GM15510 (cell line): Measurements from ENCODE around the gene CALR.

Experiments used
- POLR2A ChIP-seq: IDR thresholded peaks from 3 replicates; pipeline ENCODE4 v1.6.1; 2011; ENCODE audit warnings: borderline replicate concordance; ENCODE audit not compliant: insufficient read length; ENCODE audit errors: extremely low read depth

CALR gene

DNA sequence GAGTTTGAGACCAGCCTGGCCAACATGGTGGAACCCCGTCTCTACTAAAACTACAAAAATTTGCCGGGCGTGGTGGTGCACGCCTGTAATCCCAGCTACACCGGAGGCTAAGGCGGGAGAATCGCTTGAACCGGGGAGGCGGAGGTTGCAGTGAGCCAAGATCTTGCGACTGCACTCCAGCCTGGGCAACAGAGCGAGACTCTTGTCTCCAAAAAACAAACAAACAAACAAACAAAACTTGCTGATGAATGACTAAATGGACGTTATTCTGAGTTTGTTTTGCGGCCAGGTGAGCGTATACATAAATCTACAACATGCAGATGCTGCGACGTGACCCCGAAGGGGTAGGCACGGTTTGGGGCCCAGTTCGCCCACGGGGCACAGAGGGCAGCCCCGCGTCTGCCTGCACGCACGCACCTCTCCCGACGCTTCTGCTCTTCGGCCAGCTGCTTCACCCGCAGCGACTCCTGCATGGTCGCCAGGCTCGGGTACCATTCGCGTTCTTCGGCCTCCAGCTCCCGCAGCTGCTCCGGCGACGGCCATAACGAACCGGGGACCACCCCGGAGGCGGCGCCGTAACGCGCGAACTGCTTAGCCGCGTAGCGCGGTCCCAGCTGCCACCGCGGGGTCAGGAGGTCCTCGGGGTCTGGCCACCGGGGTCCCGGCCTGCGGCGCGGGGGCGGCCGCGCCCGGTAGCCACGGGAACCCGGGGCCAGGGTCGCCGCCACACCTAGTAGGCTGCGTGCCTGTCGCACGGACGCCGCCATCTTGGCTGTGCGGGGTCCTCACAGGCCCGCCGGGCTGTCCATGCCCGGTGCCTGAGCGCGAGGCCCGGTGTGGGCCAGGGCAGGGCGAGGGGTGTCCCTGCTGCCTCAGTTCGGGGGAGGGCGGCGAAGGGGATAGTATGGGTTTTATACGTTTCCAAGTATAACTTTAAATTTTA lies 18.3 kb downstream of the CALR start, which contains the start of gene GADD45GIP1:
TSS of gene GADD45GIP1 (minus strand) at position 778 of the 943 bp plus-strand sequence. CDS start at position 767, 11 bp downstream.
- peak; percentile 96 for TF ChIP-seq POLR2A

GRCh38 chr19:12959481-12959880 lies 21.1 kb downstream of the CALR start:
- no peak for TF ChIP-seq POLR2A

DNA sequence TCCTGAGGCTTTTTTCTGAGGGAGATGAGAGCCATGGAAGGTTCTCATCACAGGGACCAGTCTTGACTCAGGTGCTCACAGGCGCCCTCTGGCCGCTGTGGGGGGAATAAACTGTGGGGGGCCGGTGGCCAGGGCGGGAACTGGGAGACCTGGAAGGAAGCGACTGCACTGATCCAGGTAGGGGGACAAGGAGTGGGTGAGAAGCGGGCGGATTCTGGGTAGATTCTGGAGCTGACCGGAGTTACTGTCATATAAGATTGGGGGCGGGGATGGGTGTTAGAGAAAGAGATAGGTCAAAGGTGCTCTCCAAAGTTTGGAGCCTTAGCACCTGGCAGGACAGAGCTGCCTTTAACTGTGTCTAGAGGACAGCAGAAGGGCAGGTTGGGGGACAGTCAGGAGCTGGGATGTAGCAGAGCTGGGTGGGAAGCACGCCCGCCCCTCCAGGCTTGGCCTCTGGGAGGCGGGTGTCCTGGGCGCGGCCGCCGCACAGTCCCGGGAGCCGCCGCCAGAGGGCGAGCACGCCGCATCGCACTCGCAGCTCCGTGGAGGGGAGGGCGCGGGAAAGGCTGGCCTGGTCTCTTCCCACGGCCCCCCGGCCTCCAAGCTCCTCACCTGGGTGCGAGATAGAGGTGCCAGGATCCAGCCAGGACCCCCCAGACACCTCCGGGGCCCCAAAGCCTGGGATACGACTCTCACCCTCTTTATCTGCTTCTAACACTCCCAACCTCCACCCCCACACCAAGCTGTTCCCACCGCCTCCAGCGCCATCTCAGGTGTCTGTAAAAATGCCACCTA lies 26.8 kb downstream of the CALR start:
- peak; percentile 26 for TF ChIP-seq POLR2A

GRCh38 chr19:12965812-12966135 lies 27.4 kb downstream of the CALR start:
- no peak for TF ChIP-seq POLR2A

- TF ChIP-seq POLR2A, result no peak
Observed at GRCh38 chr19:12967907-12968306, 29.5 kb downstream of the CALR start.

GRCh38 chr19:12969292-12969988 lies 31.0 kb downstream of the CALR start, which contains the start of gene DAND5:
Gene DAND5, plus strand, starts transcription at chr19:12969576. Its CDS starts 85 bp downstream, at chr19:12969661.
- no peak for TF ChIP-seq POLR2A

- no peak for TF ChIP-seq POLR2A
Observed at GRCh38 chr19:12970070-12970820, 31.8 kb downstream of the CALR start.

GRCh38 chr19:12973236-12973635 lies 34.8 kb downstream of the CALR start:
- TF ChIP-seq POLR2A, result no peak

DNA sequence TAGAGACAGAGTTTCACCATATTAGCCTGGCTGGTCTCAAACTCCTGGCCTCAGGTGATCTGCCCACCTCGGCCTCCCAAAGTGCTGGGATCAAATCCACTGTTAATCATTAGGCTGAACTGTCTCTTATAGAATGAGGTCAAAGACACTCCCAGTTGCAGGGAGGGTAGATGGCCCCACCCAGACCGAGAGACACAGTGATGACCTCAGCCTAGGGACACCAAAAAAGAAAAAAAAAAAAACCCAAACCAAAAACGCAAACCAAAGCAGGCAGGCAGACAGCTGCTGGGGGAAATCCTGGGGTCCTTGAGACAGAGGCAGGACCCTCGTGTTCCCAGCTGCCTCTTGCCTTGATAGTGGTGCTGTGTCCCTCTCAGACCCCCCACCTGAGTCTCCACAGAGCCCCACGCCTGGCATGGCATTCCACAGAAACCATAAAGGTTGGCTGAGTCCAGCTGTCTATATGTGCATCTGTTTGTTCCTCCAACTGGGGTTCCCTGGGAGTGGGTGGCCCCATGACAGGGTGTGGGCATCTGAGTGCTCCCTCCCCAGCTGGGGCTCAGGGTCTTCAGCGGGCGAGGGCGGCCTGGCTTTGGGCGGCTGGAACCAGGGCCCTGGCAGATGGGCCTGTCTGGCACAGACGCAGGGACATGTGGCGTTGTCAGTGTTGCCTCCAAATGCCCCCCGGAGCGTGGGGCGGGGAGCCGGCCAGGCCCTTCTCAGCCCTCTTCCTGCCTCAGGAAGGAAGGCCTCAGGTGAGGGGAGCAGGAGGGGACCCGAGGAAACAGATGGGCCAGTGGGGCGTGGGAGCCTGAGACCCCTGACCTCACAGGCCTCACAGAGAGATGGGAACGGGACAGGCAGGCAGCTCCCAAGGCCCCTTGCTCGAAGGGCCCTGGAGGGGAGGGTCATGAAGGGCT lies 36.2 kb downstream of the CALR start:
- no peak for TF ChIP-seq POLR2A

DNA sequence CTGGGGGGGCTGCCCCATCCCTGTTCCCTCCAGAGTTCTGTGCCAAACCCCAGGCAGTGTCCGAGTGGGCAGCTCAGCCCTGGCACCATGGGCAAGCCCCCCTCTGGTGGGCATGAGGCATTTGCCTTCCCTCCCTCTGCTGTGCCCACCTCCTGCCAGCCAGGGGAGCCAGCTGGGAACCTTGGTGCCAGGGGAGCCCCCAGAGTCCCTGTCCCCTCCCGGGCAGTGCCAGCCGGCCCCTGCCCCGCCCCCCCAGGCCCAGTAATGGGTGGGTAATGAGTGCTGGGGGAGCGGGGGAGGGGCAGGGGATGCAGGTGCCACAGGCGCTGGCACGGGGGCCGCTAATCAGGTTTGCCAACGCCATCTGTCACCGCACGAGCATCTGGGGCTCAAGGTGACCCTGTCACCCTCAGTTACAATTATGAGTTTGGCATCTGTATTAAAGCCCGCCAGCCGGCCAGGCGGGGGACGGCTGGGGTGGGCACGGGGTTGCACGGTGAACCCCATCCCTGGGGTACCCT lies 36.9 kb downstream of the CALR start:
- TF ChIP-seq POLR2A, result no peak

- TF ChIP-seq POLR2A, result no peak
Observed at GRCh38 chr19:12979974-12980373, 41.6 kb downstream of the CALR start.

- no peak for TF ChIP-seq POLR2A
Observed at GRCh38 chr19:12982648-12983047, 44.2 kb downstream of the CALR start.

- no peak for TF ChIP-seq POLR2A
Observed at GRCh38 chr19:12983091-12983490, 44.7 kb downstream of the CALR start.
